A549 (cell line): ENCODE data around the gene ADGRL3. TPM values are rescaled to one million over a fixed set of nuclear protein-coding genes. Genes with fewer than 3 reads are reported as not detected.

Source experiments
- ATAC-seq, 2 experiments: fragments of 200-7000 bp in 1 of 2; fragments of >200 bp in 1 of 2; cut with Nextera tagmentation in 1 of 2; cut with Tn5 transposase in 1 of 2; 3 replicates each; pipeline versions ENCODE4 v1.8.0 to v1.9.1; 2018 to 2020; ENCODE audit warnings: mild to moderate bottlenecking in 1 of 2, moderate library complexity in 1 of 2
- CTCF ChIA-PET: fragments of 300-600 bp; sonication (Branson Sonifier 250); formaldehyde crosslinking; extraction: SDS; loops from one replicate; lab custom pipeline; 2021; ENCODE audit warnings: antibody characterized with exemption, inconsistent platforms; lab: Yijun Ruan, JAX
- POLR2A ChIA-PET: fragments of 350-600 bp; formaldehyde crosslinking; extraction: SDS; loops from one replicate; lab custom pipeline; 2021; ENCODE audit warnings: antibody characterized with exemption, inconsistent platforms; lab: Yijun Ruan, JAX
- DNase-seq, 2 experiments: peaks; one replicate each; pipeline versions ENCODE4 v3.0.0 to v3.0.0-alpha.2; 2011 to 2016; ENCODE audit warnings: low read depth in 1 of 2, low spot score in 1 of 2
- FAIRE-seq: peaks from 2 replicates; lab custom pipeline; 2011; peaks lifted over from hg19 to GRCh38; lab: Jason Lieb, UNC
- H3K27ac ChIP-seq, 2 experiments: fragments of >200 bp; sonication (Bioruptor Twin); formaldehyde crosslinking; 3 replicates each; pipeline ENCODE4 v1.5.1; 2016 to 2017
- H3K4me1 ChIP-seq: fragments of >200 bp; sonication (Bioruptor Twin); formaldehyde crosslinking; 3 replicates; pipeline ENCODE4 v1.6.1; 2016
- H3K4me2 ChIP-seq: fragments of >200 bp; sonication (Bioruptor Twin); formaldehyde crosslinking; 3 replicates; pipeline ENCODE4 v1.6.1; 2016
- H3K4me3 ChIP-seq: fragments of >200 bp; sonication (Bioruptor Twin); formaldehyde crosslinking; 3 replicates; pipeline ENCODE4 v1.5.1; 2016
- H3K9me3 ChIP-seq: fragments of >200 bp; sonication (Bioruptor Twin); formaldehyde crosslinking; 3 replicates; pipeline ENCODE4 v1.6.1; 2016
- BHLHE40 ChIP-seq: IDR thresholded peaks from 2 replicates; pipeline ENCODE4 v1.6.1; 2012; ENCODE audit warnings: low read depth, low read length, inconsistent platforms
- CHD2 ChIP-seq: fragments of 150-350 bp; IDR thresholded peaks from 2 replicates; pipeline ENCODE4 v1.6.1; 2014; ENCODE audit warnings: low read length; ENCODE audit not compliant: partially characterized antibody
- EHF ChIP-seq: fragments of 250-450 bp; sonication (Bioruptor Pico); IDR thresholded peaks from 2 replicates; pipeline ENCODE4 v1.5.0; 2020; ENCODE audit warnings: mild to moderate bottlenecking
- EHMT2 ChIP-seq: fragments of 200-600 bp; sonication (generic); IDR thresholded peaks from 2 replicates; pipeline ENCODE4 v1.6.1; 2016; ENCODE audit warnings: antibody characterized with exemption, low read depth, mild to moderate bottlenecking, moderate library complexity
- ELK1 ChIP-seq: fragments of 150-350 bp; IDR thresholded peaks from 2 replicates; pipeline ENCODE4 v1.6.1; 2014; ENCODE audit warnings: low read depth, mild to moderate bottlenecking, low read length
- FOXS1 ChIP-seq: fragments of 250-450 bp; sonication (Bioruptor Pico); IDR thresholded peaks from 2 replicates; pipeline ENCODE4 v1.5.0; 2020; ENCODE audit warnings: mild to moderate bottlenecking, moderate library complexity
- HEYL ChIP-seq: fragments of 250-450 bp; sonication (Bioruptor Pico); IDR thresholded peaks from 2 replicates; pipeline ENCODE4 v1.8.0; 2021; ENCODE audit warnings: mild to moderate bottlenecking, moderate library complexity
- HOXB13 ChIP-seq: fragments of 250-450 bp; sonication (Bioruptor Pico); IDR thresholded peaks from 2 replicates; pipeline ENCODE4 v1.5.0; 2020; ENCODE audit warnings: low read depth, mild to moderate bottlenecking, moderate library complexity
- JUN ChIP-seq, 2 experiments: fragments of >200 bp; sonication (Bioruptor Twin); formaldehyde crosslinking; IDR thresholded peaks; 2 replicates in 1 of 2; 3 replicates in 1 of 2; pipeline ENCODE4 v1.6.1; 2016 to 2017
- MAZ ChIP-seq: fragments of 150-350 bp; IDR thresholded peaks from 2 replicates; pipeline ENCODE4 v1.6.1; 2014; ENCODE audit warnings: antibody characterized with exemption, low read depth, low read length, borderline replicate concordance
- NPAS2 ChIP-seq: fragments of 250-450 bp; sonication (Bioruptor Pico); IDR thresholded peaks from 2 replicates; pipeline ENCODE4 v1.8.0; 2022; ENCODE audit warnings: mild to moderate bottlenecking, moderate library complexity, borderline replicate concordance
- NR3C1 ChIP-seq: fragments of >200 bp; sonication (Bioruptor Twin); formaldehyde crosslinking; IDR thresholded peaks from 3 replicates; pipeline ENCODE4 v1.6.1; 2017
- PHF8 ChIP-seq: fragments of 200-600 bp; sonication (generic); IDR thresholded peaks from 2 replicates; pipeline ENCODE4 v1.6.1; 2016; ENCODE audit warnings: low read depth, mild to moderate bottlenecking, antibody characterized with exemption, moderate library complexity, borderline replicate concordance
- POLR2A ChIP-seq: IDR thresholded peaks from 2 replicates; pipeline ENCODE4 v1.6.1; 2012; ENCODE audit warnings: mild to moderate bottlenecking, low read length
- RAD21 ChIP-seq, 2 experiments: fragments of >200 bp in 1 of 2; sonication (Bioruptor Twin) in 1 of 2; formaldehyde crosslinking in 1 of 2; IDR thresholded peaks in 1 of 2; conservative IDR thresholded peaks in 1 of 2; 2 replicates in 1 of 2; 3 replicates in 1 of 2; pipeline ENCODE4 v1.6.1; 2012 to 2018; ENCODE audit warnings: inconsistent platforms in 1 of 2
- RARB ChIP-seq: fragments of 250-450 bp; sonication (Bioruptor Pico); IDR thresholded peaks from 2 replicates; pipeline ENCODE4 v1.8.0; 2021; ENCODE audit warnings: mild to moderate bottlenecking, moderate library complexity
- RCOR1 ChIP-seq: fragments of 150-350 bp; IDR thresholded peaks from 2 replicates; pipeline ENCODE4 v1.6.1; 2014; ENCODE audit warnings: antibody characterized with exemption, low read length, low read depth
- RFX5 ChIP-seq: fragments of 450-650 bp; IDR thresholded peaks from 2 replicates; pipeline ENCODE4 v1.7.1; 2014; ENCODE audit warnings: antibody characterized with exemption, mild to moderate bottlenecking, moderate library complexity
- RNF2 ChIP-seq: fragments of 200-600 bp; sonication (generic); IDR thresholded peaks from 2 replicates; pipeline ENCODE4 v1.6.1; 2016; ENCODE audit warnings: low read depth, mild to moderate bottlenecking, antibody characterized with exemption, moderate library complexity, borderline replicate concordance
- TP53 ChIP-seq: fragments of 250-450 bp; sonication (Bioruptor Pico); IDR thresholded peaks from 2 replicates; pipeline ENCODE4 v1.5.0; 2021; ENCODE audit warnings: mild to moderate bottlenecking, moderate library complexity
- ZC3H11A ChIP-seq: fragments of 450-650 bp; IDR thresholded peaks from 2 replicates; pipeline ENCODE4 v1.6.1; 2014; ENCODE audit warnings: antibody characterized with exemption, mild to moderate bottlenecking
- ZNF302 ChIP-seq: fragments of 250-450 bp; sonication (Bioruptor Pico); IDR thresholded peaks from 2 replicates; pipeline ENCODE4 v1.9.0; 2021; ENCODE audit warnings: inconsistent platforms, mild to moderate bottlenecking, moderate library complexity
- polyA plus RNA-seq, 4 experiments: library from polyadenylated mRNA; depleted of rRNA in 3 of 4; stranded (reverse); fragments of >200 nt; fragmentation: RNase III in 1 of 4; extraction: RNeasy Plus Mini Kit Qiagen cat#74134 plus additional on column Dnase treatment in 1 of 4; gene quantifications; 2 replicates in 3 of 4; 3 replicates in 1 of 4; pipeline ENCODE4 v1.2.3, GENCODE V29; 2011 to 2017
- TF ChIP-seq, protein P1 (sequence below): IDR thresholded peaks from 2 replicates; pipeline ENCODE4 v1.6.1; 2012; ENCODE audit warnings: low read depth, borderline replicate concordance
- TF ChIP-seq, protein P2 (sequence below): IDR thresholded peaks from 2 replicates; pipeline ENCODE4 v1.6.1; 2012
- TF ChIP-seq, protein P3 (sequence below): fragments of >200 bp; sonication (Bioruptor Twin); formaldehyde crosslinking; IDR thresholded peaks from 2 replicates; pipeline ENCODE4 v1.6.1; 2016
- TF ChIP-seq, protein P4 (sequence below): fragments of 250-450 bp; sonication (Bioruptor Pico); IDR thresholded peaks from 2 replicates; pipeline ENCODE4 v1.5.0; 2021; ENCODE audit warnings: mild to moderate bottlenecking, moderate library complexity, borderline replicate concordance

The ADGRL3 gene
- polyA plus RNA-seq, 2 of the 4 experiments (the other 2 are of a cell fraction) = 0.05 to 0.12 TPM

- no peak overlapping the region for H3K4me3 ChIP-seq
- H3K9me3 ChIP-seq = no peaks in the 10 kb centered on the region
- DNase-seq = no peak
- POLR2A ChIA-PET = no interaction called here
- ATAC-seq = no peak
- CTCF ChIA-PET = no interaction called here
- H3K4me1 ChIP-seq = no peaks in the 10 kb centered on the region
- no peak overlapping the region for H3K4me2 ChIP-seq
- TF ChIP-seq HEYL (CRISPR knock-in tag) (no peak), ZC3H11A (no peak), EHMT2 (no peak), MAZ (no peak), HOXB13 (CRISPR knock-in tag) (no peak), FOXS1 (CRISPR knock-in tag) (no peak), NR3C1 (no peak), ELK1 (no peak), RCOR1 (no peak), TP53 (no peak), RNF2 (no peak), JUN (IDR thresholded peaks at IDR 0.05) (no peak), NPAS2 (CRISPR knock-in tag) (no peak)
- TF ChIP-seq, protein P1, sequence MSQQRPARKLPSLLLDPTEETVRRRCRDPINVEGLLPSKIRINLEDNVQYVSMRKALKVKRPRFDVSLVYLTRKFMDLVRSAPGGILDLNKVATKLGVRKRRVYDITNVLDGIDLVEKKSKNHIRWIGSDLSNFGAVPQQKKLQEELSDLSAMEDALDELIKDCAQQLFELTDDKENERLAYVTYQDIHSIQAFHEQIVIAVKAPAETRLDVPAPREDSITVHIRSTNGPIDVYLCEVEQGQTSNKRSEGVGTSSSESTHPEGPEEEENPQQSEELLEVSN = no peak
- TF ChIP-seq, protein P2, sequence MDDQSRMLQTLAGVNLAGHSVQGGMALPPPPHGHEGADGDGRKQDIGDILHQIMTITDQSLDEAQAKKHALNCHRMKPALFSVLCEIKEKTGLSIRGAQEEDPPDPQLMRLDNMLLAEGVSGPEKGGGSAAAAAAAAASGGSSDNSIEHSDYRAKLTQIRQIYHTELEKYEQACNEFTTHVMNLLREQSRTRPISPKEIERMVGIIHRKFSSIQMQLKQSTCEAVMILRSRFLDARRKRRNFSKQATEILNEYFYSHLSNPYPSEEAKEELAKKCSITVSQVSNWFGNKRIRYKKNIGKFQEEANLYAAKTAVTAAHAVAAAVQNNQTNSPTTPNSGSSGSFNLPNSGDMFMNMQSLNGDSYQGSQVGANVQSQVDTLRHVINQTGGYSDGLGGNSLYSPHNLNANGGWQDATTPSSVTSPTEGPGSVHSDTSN = no peak
- TF ChIP-seq, protein P3, sequence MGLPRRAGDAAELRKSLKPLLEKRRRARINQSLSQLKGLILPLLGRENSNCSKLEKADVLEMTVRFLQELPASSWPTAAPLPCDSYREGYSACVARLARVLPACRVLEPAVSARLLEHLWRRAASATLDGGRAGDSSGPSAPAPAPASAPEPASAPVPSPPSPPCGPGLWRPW = no peak
- no peak overlapping the region for H3K27ac ChIP-seq
- no peak for FAIRE-seq
Measured at GRCh38 chr4:62119195-62119594, 919.1 kb downstream of the ADGRL3 start.

DNA sequence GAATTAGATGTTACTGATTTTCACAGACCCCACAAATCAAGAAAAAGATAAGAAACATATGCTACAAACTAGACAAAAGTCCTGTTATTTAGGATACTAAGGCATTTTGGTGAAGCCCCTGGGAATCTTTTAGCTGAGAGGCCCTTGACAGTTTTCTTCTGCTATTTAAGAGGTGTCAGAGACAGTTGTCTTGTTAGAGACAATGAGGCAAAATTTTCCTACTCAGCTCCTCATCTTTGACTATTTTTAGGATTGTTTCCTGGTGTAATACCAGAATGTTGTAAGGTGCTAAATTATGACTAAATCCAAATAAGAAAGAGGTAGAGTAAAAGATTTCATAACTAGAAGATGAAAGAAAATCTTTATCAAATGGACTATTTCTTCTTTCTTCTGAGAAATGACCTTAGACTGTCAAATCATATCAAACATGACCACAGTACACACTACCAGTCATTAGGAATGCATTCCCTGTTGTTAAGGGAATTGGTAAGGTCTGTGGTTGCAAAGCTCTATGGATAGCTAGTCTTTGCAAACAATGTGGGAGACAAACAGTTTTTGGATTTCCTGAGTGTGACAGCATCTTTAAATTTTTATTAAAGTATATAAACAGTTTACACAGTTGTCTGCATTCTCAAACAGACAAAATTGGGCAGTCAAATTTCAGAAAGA, 926.1 kb downstream of the ADGRL3 start:
- Histone ChIP-seq H3K9me3 (no peaks in the 10 kb centered on the region), H3K4me2 (no peak overlapping the region)
- FAIRE-seq = no peak
- DNase-seq = no peak
- CTCF ChIA-PET = no interaction called here
- TF ChIP-seq RARB (CRISPR knock-in tag) (no peak), RFX5 (no peak), EHF (CRISPR knock-in tag) (no peak), PHF8 (no peak), TP53 (no peak), POLR2A (no peak), JUN (IDR thresholded peaks at IDR 0.05) (no peak), RAD21 (conservative IDR thresholded peaks at IDR 0.05 in 1 of 2, IDR thresholded peaks at IDR 0.05 in 1 of 2) (no peak), NPAS2 (CRISPR knock-in tag) (no peak), CHD2 (no peak), BHLHE40 (no peak), ZNF302 (no peak)
- TF ChIP-seq, protein P1 = no peak
- TF ChIP-seq, protein P4, sequence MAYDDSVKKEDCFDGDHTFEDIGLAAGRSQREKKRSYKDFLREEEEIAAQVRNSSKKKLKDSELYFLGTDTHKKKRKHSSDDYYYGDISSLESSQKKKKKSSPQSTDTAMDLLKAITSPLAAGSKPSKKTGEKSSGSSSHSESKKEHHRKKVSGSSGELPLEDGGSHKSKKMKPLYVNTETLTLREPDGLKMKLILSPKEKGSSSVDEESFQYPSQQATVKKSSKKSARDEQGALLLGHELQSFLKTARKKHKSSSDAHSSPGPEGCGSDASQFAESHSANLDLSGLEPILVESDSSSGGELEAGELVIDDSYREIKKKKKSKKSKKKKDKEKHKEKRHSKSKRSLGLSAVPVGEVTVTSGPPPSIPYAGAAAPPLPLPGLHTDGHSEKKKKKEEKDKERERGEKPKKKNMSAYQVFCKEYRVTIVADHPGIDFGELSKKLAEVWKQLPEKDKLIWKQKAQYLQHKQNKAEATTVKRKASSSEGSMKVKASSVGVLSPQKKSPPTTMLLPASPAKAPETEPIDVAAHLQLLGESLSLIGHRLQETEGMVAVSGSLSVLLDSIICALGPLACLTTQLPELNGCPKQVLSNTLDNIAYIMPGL = no peak
- TF ChIP-seq, all 56 proteins: peak for 0
- H3K4me3 ChIP-seq = no peak overlapping the region
- H3K27ac ChIP-seq = no peak overlapping the region
- ATAC-seq = no peak
- H3K4me1 ChIP-seq = no peaks in the 10 kb centered on the region
- POLR2A ChIA-PET = no interaction called here
